PC-9 (cell line): ENCODE results near the gene GCNT4.

Source experiments
- EZH2 ChIP-seq: fragments of 200-600 bp; sonication (generic); IDR thresholded peaks from 2 replicates; pipeline ENCODE4 v1.8.0; 2017; ENCODE audit warnings: antibody characterized with exemption, low read depth
- TF ChIP-seq, protein P1 (sequence below): fragments of 200-600 bp; sonication (generic); conservative IDR thresholded peaks from 2 replicates; pipeline ENCODE4 v1.6.1; 2017; ENCODE audit warnings: mixed run types, antibody characterized with exemption, mild to moderate bottlenecking, moderate library complexity

GRCh38 chr5:75043633-75044264 is 8.6 kb downstream of the GCNT4 start:
- TF ChIP-seq, protein P1, sequence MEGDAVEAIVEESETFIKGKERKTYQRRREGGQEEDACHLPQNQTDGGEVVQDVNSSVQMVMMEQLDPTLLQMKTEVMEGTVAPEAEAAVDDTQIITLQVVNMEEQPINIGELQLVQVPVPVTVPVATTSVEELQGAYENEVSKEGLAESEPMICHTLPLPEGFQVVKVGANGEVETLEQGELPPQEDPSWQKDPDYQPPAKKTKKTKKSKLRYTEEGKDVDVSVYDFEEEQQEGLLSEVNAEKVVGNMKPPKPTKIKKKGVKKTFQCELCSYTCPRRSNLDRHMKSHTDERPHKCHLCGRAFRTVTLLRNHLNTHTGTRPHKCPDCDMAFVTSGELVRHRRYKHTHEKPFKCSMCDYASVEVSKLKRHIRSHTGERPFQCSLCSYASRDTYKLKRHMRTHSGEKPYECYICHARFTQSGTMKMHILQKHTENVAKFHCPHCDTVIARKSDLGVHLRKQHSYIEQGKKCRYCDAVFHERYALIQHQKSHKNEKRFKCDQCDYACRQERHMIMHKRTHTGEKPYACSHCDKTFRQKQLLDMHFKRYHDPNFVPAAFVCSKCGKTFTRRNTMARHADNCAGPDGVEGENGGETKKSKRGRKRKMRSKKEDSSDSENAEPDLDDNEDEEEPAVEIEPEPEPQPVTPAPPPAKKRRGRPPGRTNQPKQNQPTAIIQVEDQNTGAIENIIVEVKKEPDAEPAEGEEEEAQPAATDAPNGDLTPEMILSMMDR: no peak
- TF ChIP-seq EZH2: no peak
